CD1c-positive myeloid dendritic cell (primary cell): Measurements from ENCODE around the gene TBC1D7.

Experiments
- DNase-seq: peaks from one replicate; pipeline ENCODE4 v3.0.0-alpha.2; 2016; ENCODE audit errors: extremely low spot score

The TBC1D7 gene

GRCh38 chr6:13294499-13295069 is 33.8 kb downstream of the TBC1D7 start:
- DNase-seq: peak; percentile 74

GRCh38 chr6:13292774-13293173 is 35.6 kb downstream of the TBC1D7 start:
- no peak for DNase-seq

DNA sequence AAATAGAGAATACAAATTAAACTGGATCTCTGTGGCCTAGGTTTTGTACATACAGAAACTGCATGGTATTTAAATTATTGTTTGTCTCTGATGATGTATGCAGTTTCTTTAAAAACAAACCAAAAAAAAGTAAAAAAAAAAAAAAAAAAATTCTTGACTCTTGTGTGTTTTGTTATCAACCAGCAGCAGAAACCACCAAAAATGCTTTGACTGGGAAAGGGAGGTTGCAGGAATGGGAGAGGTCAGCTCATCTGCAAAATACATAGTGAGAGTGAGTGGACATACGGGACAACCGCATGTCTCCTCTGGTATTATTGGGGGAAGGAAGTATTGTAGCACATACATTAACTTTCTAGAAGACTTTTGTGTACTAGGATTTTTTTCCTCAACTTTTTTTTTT is 38.0 kb downstream of the TBC1D7 start:
- DNase-seq: no peak

GRCh38 chr6:13289789-13290318 is 38.5 kb downstream of the TBC1D7 start:
- no peak for DNase-seq

DNA sequence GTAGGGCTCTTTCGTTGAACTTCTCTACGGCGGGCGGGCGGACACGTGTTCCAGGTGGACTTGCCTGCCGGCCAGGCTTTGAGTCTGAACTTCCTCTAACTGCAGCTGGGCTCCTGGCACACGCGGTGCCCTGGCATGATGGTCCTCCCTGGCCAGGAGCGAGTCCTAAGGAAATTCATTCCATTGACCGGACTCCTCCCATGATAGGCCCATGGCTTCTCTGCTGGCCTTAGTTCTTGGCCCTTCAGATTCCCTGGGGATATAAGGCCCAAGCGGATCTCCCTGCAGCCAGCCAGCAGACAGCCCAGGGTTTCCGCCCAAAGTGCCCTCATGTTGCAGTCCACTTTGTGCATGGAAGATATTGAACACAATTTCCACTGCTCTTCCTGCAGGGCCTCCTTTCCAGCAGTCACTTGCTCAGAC is 39.4 kb downstream of the TBC1D7 start:
- no peak for DNase-seq

- no peak for DNase-seq
Observed at GRCh38 chr6:13288481-13288880, 39.9 kb downstream of the TBC1D7 start.

- peak; percentile 29 for DNase-seq
Observed at GRCh38 chr6:13287104-13287503, 41.2 kb downstream of the TBC1D7 start.

DNA sequence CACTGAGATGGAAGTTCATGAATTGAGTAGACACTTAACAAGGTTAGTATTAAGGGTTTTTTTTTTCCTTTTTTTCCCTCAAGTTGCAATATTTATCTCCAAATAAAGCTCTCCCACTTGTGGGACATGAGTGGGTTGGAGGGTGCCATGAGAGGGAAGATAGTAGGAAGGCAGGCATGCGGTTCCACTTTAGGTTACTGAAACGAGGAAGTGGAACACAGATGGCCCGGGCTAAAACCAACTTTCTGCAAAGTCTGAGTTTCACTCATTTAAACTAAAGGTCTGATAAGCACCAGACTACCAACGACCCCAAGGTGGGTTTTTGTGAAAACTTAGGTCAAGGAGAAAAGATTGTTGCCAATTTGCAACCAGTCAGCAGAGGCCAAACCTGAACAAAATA is 42.2 kb downstream of the TBC1D7 start:
- peak; percentile 83 for DNase-seq

GRCh38 chr6:13285705-13286104 is 42.6 kb downstream of the TBC1D7 start:
- DNase-seq: peak; percentile 64

DNA sequence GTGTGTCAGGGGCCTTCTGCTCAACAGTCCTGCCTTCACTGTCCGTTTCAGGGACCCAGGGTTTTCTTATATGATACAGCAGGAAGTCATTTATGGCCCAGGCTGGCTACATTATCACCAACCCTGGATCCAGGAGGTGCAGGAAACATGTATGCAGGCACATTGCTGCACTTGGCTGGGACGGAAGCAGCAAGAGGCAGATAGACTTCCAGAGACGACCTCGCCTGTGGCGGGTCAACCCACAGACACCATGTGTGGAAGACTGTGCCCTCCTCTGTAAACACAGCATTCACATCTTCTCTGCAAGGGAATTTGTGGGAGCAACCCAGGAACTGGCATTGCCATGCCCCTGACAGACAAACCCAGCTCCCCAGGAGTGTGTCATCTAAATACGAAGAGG is 43.7 kb downstream of the TBC1D7 start:
- DNase-seq: no peak

DNA sequence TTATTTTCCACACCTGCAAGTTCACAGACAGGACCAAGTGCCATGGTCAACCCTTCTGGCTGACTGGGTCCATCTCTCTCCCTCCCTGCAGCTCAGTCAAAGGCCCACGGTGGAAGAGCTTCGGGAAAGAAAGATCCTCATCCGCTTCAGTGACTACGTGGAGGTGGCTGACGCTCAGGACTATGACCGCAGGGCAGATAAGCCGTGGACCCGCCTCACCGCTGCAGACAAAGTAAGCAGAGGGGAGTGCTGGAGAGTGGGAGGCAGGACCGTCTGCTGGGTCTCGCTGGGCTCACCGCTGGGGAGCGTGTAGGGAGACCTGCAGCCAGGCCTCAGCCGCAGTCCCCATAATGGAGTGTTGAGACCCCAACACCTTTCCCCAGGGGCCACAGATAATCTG is 45.0 kb downstream of the TBC1D7 start:
- DNase-seq: no peak

DNA sequence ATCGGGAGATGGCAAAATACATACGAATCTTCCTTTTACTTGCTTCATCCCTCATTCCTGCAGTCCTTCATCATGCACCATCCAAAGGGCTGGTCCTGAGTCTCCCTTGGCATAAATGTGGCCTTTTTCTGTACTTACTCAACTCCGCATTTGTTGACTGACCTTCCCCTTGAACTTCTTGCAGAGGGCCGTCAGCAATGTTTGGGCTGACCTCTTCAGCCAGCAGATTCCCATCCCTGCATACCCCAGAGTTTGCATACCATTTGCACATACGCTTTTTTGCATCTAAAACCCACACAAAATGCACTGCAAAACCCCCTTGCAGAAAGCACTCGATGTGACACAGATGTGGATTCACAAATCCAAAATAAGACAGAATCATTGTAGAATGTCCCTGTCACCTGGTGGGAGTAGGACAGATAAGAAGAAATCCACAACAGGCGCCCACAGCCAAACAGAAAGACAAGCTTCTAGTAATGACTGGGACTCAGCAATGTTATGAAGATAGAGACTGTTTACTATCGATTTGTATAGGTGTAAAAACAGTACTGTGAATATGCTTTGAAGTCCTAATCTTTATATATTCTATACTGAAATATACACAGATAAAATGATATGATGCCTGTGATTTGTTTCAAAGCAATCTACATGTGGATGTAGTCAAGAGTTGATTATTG is 45.8 kb downstream of the TBC1D7 start:
- DNase-seq: no peak

DNA sequence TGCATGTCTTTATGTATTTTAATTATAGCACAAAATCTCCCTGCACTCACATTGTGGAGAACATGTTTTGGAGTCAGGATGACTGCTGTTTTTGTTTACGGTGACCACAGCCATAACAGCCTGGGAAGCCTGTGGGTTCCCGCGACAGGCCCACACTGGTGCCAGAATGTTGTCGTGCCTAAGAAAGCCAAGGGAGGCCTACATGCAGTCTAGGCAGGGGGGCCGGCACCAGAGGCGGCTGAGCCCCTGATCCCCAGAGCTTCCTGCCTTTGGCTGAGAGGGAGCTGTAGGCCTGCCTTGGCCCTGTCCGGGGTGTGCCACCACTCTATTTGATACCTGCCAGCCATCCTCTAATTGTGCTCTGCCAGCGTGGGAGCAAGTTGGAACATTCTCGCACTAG is 46.7 kb downstream of the TBC1D7 start:
- DNase-seq: no peak

DNA sequence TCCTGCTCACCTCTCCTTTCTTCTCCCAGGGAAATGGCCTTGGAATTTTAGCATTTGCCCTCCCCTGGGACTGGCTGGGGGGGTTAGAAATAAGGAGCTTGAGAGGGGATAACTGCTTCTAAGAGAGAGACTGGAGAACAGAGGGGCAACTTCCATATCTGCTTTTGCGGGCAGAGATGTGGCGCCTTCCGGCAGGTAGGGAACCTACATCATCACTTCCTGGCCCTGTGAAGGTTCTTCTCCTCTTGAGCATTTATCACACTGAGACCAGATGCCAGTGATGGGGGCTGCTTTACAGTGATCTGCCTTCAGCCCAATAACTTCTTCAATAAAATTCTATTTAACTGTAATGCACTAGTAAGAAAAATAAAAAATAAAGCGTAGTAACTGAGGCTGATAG is 48.1 kb downstream of the TBC1D7 start:
- DNase-seq: no peak

DNA sequence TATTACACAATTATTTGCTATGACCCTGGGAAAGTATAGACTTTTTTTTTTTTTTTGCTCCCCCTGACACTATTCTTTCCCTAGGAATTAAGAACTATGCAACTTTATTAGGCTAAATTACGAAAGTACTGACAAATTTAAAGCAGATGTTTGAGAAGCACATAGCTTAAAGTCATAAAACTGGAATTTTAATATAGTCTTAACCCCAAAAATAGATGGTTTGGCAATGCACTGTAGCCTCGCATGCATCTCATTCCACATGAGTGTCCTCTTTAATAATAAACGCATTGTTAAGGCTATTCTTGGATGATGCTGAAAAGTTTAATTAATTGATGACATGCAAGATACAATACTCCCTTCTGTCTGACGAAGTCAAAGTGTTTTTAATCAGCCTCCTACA is 49.3 kb downstream of the TBC1D7 start:
- no peak for DNase-seq

GRCh38 chr6:13278164-13278563 is 50.2 kb downstream of the TBC1D7 start:
- DNase-seq: no peak

DNA sequence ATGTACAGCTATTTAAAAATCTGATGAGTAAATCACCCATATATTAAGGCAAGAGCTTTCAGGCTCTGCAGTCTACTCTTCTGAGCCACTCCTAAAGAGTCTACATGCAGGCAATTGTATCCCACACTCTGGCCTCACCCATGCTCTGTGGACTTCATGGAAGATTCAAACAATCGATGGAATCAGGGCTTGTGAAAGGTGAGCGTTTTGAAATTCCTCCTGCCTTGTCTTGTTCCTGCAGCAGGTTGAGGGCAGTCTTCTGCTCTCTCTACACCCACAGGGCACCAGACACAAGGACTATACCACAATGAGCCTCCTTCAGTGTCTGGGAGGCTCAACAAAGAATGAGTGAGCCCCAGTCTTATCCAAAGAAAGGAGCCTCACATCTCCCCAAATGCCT is 51.1 kb downstream of the TBC1D7 start:
- DNase-seq: no peak

DNA sequence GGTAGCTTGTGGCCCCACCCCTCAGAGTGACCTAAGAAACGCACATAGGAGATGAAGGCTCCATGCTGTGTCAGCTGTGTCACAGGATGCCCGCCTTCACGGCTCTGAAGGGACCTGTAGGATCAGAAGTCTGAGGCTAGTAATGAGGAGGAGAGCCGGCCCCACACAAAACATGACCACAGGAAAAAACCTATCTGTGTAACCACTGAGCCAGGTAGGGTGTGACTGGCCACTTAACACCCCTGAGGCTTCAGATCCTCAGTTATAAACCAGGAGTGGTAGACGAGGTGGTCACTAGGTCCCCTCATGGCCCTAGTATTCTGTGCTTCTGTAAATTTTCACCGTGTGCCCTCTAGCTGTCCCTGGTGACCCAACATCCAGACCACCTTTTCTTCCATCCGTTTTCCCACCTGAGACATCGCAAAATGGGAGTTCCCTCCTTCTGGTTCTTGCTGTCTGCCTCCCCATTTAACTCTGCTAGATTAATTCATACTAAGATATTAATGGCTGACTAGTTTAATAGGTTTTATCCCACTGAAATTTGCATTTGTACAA is 52.8 kb downstream of the TBC1D7 start:
- no peak for DNase-seq

- DNase-seq: peak; percentile 62
Observed at GRCh38 chr6:13274707-13275434, 53.5 kb downstream of the TBC1D7 start.

GRCh38 chr6:13273931-13274706 is 54.2 kb downstream of the TBC1D7 start:
- peak; percentile 94 for DNase-seq

- DNase-seq: peak; percentile 48
Observed at GRCh38 chr6:13273202-13273930, 55.0 kb downstream of the TBC1D7 start.
